Subcutaneous adipose tissue (tissue), 4 donors: Measurements from ENCODE around the gene BPHL. TPM values are rescaled to one million over a fixed set of nuclear protein-coding genes. Genes with fewer than 3 reads are reported as not detected.

ENCODE experiments used
- total RNA-seq, 4 donors: library from RNA; depleted of rRNA; stranded (reverse); fragments of >200 nt; gene quantifications; one replicate each; pipeline ENCODE4 v1.1.0, GENCODE V29; 2016
- TF ChIP-seq, protein P1 (sequence below): fragments of 450-650 bp; IDR thresholded peaks from one replicate; pipeline ENCODE4 v1.5.1; 2016; ENCODE audit warnings: low read depth, mild to moderate bottlenecking, control low read depth, antibody characterized with exemption, moderate library complexity

Gene BPHL
- total RNA-seq, 4 donors from 2014 or later, result 25.8 to 41.6 (median 30.0) TPM

- TF ChIP-seq, protein P1, sequence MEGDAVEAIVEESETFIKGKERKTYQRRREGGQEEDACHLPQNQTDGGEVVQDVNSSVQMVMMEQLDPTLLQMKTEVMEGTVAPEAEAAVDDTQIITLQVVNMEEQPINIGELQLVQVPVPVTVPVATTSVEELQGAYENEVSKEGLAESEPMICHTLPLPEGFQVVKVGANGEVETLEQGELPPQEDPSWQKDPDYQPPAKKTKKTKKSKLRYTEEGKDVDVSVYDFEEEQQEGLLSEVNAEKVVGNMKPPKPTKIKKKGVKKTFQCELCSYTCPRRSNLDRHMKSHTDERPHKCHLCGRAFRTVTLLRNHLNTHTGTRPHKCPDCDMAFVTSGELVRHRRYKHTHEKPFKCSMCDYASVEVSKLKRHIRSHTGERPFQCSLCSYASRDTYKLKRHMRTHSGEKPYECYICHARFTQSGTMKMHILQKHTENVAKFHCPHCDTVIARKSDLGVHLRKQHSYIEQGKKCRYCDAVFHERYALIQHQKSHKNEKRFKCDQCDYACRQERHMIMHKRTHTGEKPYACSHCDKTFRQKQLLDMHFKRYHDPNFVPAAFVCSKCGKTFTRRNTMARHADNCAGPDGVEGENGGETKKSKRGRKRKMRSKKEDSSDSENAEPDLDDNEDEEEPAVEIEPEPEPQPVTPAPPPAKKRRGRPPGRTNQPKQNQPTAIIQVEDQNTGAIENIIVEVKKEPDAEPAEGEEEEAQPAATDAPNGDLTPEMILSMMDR, result no peak
Observed at GRCh38 chr6:3142536-3142935, 24.0 kb downstream of the BPHL start.

- TF ChIP-seq, protein P1, result no peak
Observed at GRCh38 chr6:3143158-3143557, 24.6 kb downstream of the BPHL start.

- TF ChIP-seq, protein P1, result no peak
Observed at GRCh38 chr6:3144571-3144970, 26.1 kb downstream of the BPHL start.

DNA sequence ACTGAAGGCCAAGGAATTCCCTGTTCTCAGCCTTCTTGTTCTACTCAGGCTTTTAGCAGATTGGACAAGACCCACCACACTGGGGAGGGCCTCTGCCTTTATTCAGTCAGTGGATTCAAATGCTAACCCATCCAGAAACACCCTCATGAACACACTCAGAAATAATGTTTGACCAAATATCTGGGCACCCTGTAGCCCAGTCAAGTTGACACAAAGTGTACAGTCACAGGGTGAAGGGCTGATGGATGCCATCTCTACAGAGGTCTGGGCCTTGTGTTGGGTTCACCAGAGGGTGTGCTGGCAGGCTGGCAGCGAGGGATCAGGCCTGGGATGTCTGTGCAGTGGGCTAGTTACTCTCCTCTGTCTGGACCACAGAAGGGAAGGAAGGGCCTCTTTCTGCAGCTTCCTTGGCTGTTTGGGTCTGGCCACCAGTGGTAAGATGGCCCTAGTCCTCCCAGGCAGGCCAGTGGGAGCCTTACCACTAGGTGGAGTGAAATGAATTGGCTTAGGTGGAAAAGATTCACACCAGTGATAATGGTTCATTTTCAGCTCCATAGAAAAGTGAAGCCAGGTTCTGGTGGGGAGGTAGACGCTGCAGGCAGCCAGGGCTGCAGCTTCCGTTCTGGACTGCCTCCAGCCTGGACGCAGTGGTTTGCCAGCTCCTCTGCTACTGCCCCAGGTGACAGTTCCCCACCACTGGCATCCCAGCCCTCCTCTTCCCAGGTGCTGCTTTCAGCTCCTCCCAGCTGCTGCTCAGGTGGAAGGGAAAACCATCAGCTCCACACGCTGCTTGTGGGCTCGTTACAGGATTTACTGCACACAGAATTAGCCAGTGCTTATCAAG is 29.6 kb downstream of the BPHL start:
- TF ChIP-seq, protein P1, result no peak

- TF ChIP-seq, protein P1, result no peak
Observed at GRCh38 chr6:3151691-3152090, 33.2 kb downstream of the BPHL start.

- TF ChIP-seq, protein P1, result no peak
Observed at GRCh38 chr6:3152689-3153088, 34.2 kb downstream of the BPHL start.

DNA sequence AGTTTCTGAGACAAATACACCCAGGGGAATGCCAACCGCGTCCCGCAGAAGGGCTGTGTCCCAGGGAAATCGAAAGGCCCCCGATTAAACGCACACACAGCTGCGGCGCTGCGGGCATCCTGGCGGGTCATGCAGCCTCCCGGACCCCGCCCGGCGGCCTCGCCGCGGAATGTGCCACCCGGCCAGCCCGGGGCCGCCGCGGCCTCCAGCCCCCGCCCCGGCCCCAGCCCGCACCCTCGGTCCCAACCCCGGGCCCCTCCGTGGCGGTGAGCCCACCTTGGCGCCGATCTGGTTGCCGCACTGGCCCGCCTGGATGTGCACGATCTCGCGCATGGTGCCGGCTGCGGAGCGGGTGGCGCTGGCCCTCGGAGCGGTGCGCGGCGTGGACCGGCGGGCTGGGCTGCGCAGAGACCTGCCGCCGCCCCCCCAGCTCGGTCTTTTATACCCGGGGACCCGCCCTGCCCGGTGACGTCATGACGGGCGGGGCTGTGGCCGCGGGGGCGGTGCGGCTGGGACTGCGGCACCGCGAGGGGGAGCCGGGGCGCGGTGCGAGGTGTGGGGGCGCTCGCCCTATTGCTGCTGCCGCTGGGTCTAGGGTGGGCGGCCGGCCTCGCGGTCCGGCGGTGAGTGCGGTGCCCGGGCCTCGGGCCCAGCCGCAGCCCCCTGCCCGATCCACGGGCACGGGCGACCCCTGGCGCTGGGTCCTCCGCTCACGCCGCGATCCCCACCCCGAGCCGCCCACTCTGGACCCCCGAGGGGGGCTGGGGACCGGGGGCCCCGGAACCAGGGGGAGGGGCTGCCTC is 38.8 kb downstream of the BPHL start, which contains the start of gene TUBB2A:
Gene TUBB2A (minus strand): TSS at position 414 of the 803 bp plus-strand sequence. CDS start 81 bp downstream, at position 333.
- TF ChIP-seq, protein P1, result no peak
